IMR-90 (cell line): ENCODE results near the gene TXK. TPM values are rescaled to one million over a fixed set of nuclear protein-coding genes. Genes with fewer than 3 reads are reported as not detected.

Experiments
- ATAC-seq: fragments of 200-7000 bp; cut with Tn5 transposase; 2 replicates; pipeline ENCODE4 v1.9.1; 2020; ENCODE audit warnings: low read depth, mild to moderate bottlenecking, moderate library complexity
- BruUV-seq: library from RNA; stranded (reverse); fragments of 400-500 nt; replicated peaks from 2 replicates; lab custom pipeline; 2021; lab: Mats Ljungman, UMichigan
- CTCF ChIA-PET: fragments of 300-600 bp; formaldehyde crosslinking; extraction: SDS; loops from one replicate; lab custom pipeline; 2021; ENCODE audit warnings: antibody characterized with exemption; lab: Yijun Ruan, JAX
- POLR2A ChIA-PET: fragments of 300-600 bp; sonication (Branson Sonifier 250); formaldehyde crosslinking; loops from one replicate; lab custom pipeline; 2022; ENCODE audit warnings: antibody characterized with exemption; ENCODE audit not compliant: unreplicated experiment; lab: Charles Lee
- DNase-seq: peaks from one replicate; pipeline ENCODE4 v3.0.0; 2013
- H2AFZ ChIP-seq: replicated peaks from 2 replicates; pipeline ENCODE3; 2013; ENCODE audit warnings: low read length, mild to moderate bottlenecking; ENCODE audit not compliant: poor library complexity
- H2AK5ac ChIP-seq: 2 replicates; pipeline ENCODE4 v1.6.1; 2013; ENCODE audit warnings: low read depth, low read length, inconsistent platforms
- H2AK9ac ChIP-seq: replicated peaks from 2 replicates; pipeline ENCODE3; 2013; ENCODE audit warnings: mild to moderate bottlenecking, low read depth, low read length, moderate library complexity; ENCODE audit not compliant: poor library complexity
- H2BK120ac ChIP-seq: 2 replicates; pipeline ENCODE4 v1.6.1; 2013; ENCODE audit warnings: low read depth, low read length, inconsistent platforms
- H2BK15ac ChIP-seq: 3 replicates; pipeline ENCODE4 v1.6.1; 2013; ENCODE audit warnings: low read depth, low read length, inconsistent platforms
- H2BK20ac ChIP-seq: 2 replicates; pipeline ENCODE4 v1.6.1; 2013; ENCODE audit warnings: low read depth, mild to moderate bottlenecking, inconsistent platforms, low read length, moderate library complexity
- H2BK5ac ChIP-seq: 2 replicates; pipeline ENCODE4 v1.6.1; 2013; ENCODE audit warnings: mild to moderate bottlenecking, low read depth, low read length, inconsistent platforms; ENCODE audit not compliant: poor library complexity, severe bottlenecking
- H3K14ac ChIP-seq: replicated peaks from 2 replicates; pipeline ENCODE4 v1.6.1; 2013; ENCODE audit warnings: low read depth, low read length, inconsistent platforms
- H3K18ac ChIP-seq: 2 replicates; pipeline ENCODE4 v1.6.1; 2013; ENCODE audit warnings: low read depth, low read length, control low read depth
- H3K23ac ChIP-seq: 2 replicates; pipeline ENCODE4 v1.6.1; 2013; ENCODE audit warnings: low read depth, low read length, inconsistent platforms
- H3K27ac ChIP-seq: 2 replicates; pipeline ENCODE4 v1.5.1; 2013; ENCODE audit warnings: mild to moderate bottlenecking, control low read depth, low read length; ENCODE audit not compliant: insufficient read depth
- H3K27me3 ChIP-seq: 2 replicates; pipeline ENCODE4 v1.6.1; 2013; ENCODE audit warnings: low read length; ENCODE audit not compliant: control insufficient read depth, insufficient read depth
- H3K36me3 ChIP-seq: 2 replicates; pipeline ENCODE4 v1.6.1; 2013; ENCODE audit warnings: low read length, mixed read lengths; ENCODE audit not compliant: control insufficient read depth, insufficient read depth
- H3K4ac ChIP-seq: 2 replicates; pipeline ENCODE4 v1.6.1; 2013; ENCODE audit warnings: low read depth, low read length, inconsistent platforms
- H3K4me1 ChIP-seq: 2 replicates; pipeline ENCODE4 v1.6.1; 2013; ENCODE audit warnings: low read length, mixed read lengths; ENCODE audit not compliant: control insufficient read depth, insufficient read depth
- H3K4me2 ChIP-seq: 2 replicates; pipeline ENCODE4 v1.6.1; 2013; ENCODE audit warnings: low read depth, mild to moderate bottlenecking, control low read depth, low read length, moderate library complexity
- H3K4me3 ChIP-seq: 2 replicates; pipeline ENCODE4 v1.5.1; 2013; ENCODE audit warnings: low read depth, mild to moderate bottlenecking, control low read depth, low read length, moderate library complexity; ENCODE audit not compliant: insufficient read depth
- H3K56ac ChIP-seq: 2 replicates; pipeline ENCODE4 v1.6.1; 2013; ENCODE audit warnings: low read length, inconsistent platforms; ENCODE audit not compliant: insufficient read depth; ENCODE audit errors: extremely low read depth
- H3K79me1 ChIP-seq, 2 experiments: 2 replicates each; pipeline ENCODE4 v1.6.1; 2013; ENCODE audit warnings: low read length in 2 of 2, inconsistent platforms in 1 of 2, low read depth in 1 of 2
- H3K9ac ChIP-seq: 2 replicates; pipeline ENCODE4 v1.6.1; 2013; ENCODE audit warnings: low read depth, low read length, control low read depth
- H3K9me1 ChIP-seq: 2 replicates; pipeline ENCODE4 v1.6.1; 2013; ENCODE audit warnings: low read length, inconsistent platforms; ENCODE audit not compliant: insufficient read depth
- H3K9me3 ChIP-seq: 2 replicates; pipeline ENCODE4 v1.6.1; 2013; ENCODE audit warnings: low read length; ENCODE audit not compliant: control insufficient read depth, insufficient read depth
- H4K20me1 ChIP-seq: 2 replicates; pipeline ENCODE4 v1.6.1; 2013; ENCODE audit warnings: low read length, inconsistent platforms; ENCODE audit not compliant: insufficient read depth
- H4K5ac ChIP-seq: 2 replicates; pipeline ENCODE4 v1.6.1; 2013; ENCODE audit warnings: mild to moderate bottlenecking, low read depth, low read length, control low read depth
- H4K8ac ChIP-seq, 2 experiments: 2 replicates each; pipeline ENCODE4 v1.6.1; 2013; ENCODE audit warnings: low read depth in 2 of 2, low read length in 2 of 2, control low read depth in 1 of 2, inconsistent platforms in 1 of 2
- H4K91ac ChIP-seq: 2 replicates; pipeline ENCODE4 v1.6.1; 2013; ENCODE audit warnings: low read depth, low read length, inconsistent platforms; ENCODE audit not compliant: insufficient read depth
- BHLHE40 ChIP-seq: fragments of 150-350 bp; IDR thresholded peaks from 2 replicates; pipeline ENCODE4 v1.6.1; 2016; ENCODE audit warnings: mild to moderate bottlenecking, low read depth, low read length
- RAD21 ChIP-seq: IDR thresholded peaks from 2 replicates; pipeline ENCODE4 v1.6.1; 2012; ENCODE audit warnings: low read length, improper control_type of control experiment
- RFX5 ChIP-seq: IDR thresholded peaks from 2 replicates; pipeline ENCODE4 v1.8.0; 2012; ENCODE audit warnings: low read depth, mild to moderate bottlenecking, low read length, moderate library complexity
- WGBS, 2 experiments: methylation state at CpG; one replicate each; pipeline versions ENCODE4 v1.1.5 to v1.1.7; 2013; ENCODE audit warnings: missing lambda C conversion rate in 2 of 2; ENCODE audit not compliant: insufficient read length in 1 of 2; ENCODE audit errors: extremely low coverage in 2 of 2; 5-methylcytosine and 5-hydroxymethylcytosine counted together
- dilution Hi-C: fragments of 300-500 bp; cut with HindIII; formaldehyde crosslinking; loops from one replicate; pipeline ENCODE4 v1.14.3; 2018; ENCODE audit warnings: low sequenced_read_pairs; ENCODE audit not compliant: unreplicated experiment
- in situ Hi-C: fragments of 300-500 bp; cut with MboI; formaldehyde crosslinking; loops from 3 replicates; pipeline ENCODE4 v1.14.3; 2019; ENCODE audit warnings: low sequenced_read_pairs, inconsistent platforms, mixed read lengths
- intact Hi-C: fragments of 100-400 bp; cut with micrococcal nuclease; formaldehyde crosslinking; loops from 2 replicates; pipeline ENCODE4 v1.10.0; 2022
- polyA plus RNA-seq, 3 experiments: library from polyadenylated mRNA; depleted of rRNA; stranded (reverse); fragments of >200 nt; gene quantifications; 2 replicates each; pipeline ENCODE4 v1.2.3, GENCODE V29; 2012; ENCODE audit warnings: low replicate concordance in 1 of 3
- total RNA-seq: library from RNA; depleted of rRNA; stranded (reverse); fragments of >200 nt; gene quantifications from 2 replicates; pipeline ENCODE4 v1.2.3, GENCODE V29; 2012
- TF ChIP-seq, protein P1 (sequence below): fragments of 150-350 bp; IDR thresholded peaks from 2 replicates; pipeline ENCODE4 v1.6.1; 2017; ENCODE audit warnings: mild to moderate bottlenecking, antibody characterized with exemption, low read length, low read depth

The TXK gene
- total and polyA plus RNA-seq, 2 of the 4 experiments (the other 2 are of a cell fraction), result not detected

GRCh38 chr4:48078862-48079655 is 55.0 kb downstream of the TXK start:
- intact Hi-C loops, result no loop called here
- TF ChIP-seq BHLHE40 (no peak), RAD21 (no peak), RFX5 (no peak)
- TF ChIP-seq, protein P1, sequence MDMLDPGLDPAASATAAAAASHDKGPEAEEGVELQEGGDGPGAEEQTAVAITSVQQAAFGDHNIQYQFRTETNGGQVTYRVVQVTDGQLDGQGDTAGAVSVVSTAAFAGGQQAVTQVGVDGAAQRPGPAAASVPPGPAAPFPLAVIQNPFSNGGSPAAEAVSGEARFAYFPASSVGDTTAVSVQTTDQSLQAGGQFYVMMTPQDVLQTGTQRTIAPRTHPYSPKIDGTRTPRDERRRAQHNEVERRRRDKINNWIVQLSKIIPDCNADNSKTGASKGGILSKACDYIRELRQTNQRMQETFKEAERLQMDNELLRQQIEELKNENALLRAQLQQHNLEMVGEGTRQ, result no peak
- H3K18ac ChIP-seq, result no peak overlapping the region
- dilution Hi-C loops, result no loop called here
- H2BK5ac ChIP-seq, result no peak overlapping the region
- H3K36me3 ChIP-seq, result no peaks in the 10 kb centered on the region
- H3K27ac ChIP-seq, result no peak overlapping the region
- no peak overlapping the region for H3K4me2 ChIP-seq
- H2AK5ac ChIP-seq, result no peak overlapping the region
- no peaks in the 10 kb centered on the region for H3K9me3 ChIP-seq
- H4K91ac ChIP-seq, result no peak overlapping the region
- H3K27me3 ChIP-seq, result no peaks in the 10 kb centered on the region; the same call in none of the 2 replicates
- no peaks in the 10 kb centered on the region for H4K20me1 ChIP-seq
- H3K56ac ChIP-seq, result no peak overlapping the region
- H2BK20ac ChIP-seq, result no peak overlapping the region
- H3K4me1 ChIP-seq, result no peaks in the 10 kb centered on the region
- ChIA-PET POLR2A (no interaction called here), CTCF (no interaction called here)
- no peak overlapping the region for H2AFZ ChIP-seq
- ATAC-seq (no peak), DNase-seq (no peak)
- in situ Hi-C loops, result no loop called here
- H3K23ac ChIP-seq, result no peak overlapping the region
- H2AK9ac ChIP-seq, result no peak overlapping the region
- H3K79me1 ChIP-seq, result no peaks in the 10 kb centered on the region
- H3K14ac ChIP-seq, result no peak overlapping the region
- H3K9ac ChIP-seq, result no peak overlapping the region
- no peaks in the 10 kb centered on the region for H3K9me1 ChIP-seq
- H2BK120ac ChIP-seq, result no peak overlapping the region
- H4K5ac ChIP-seq, result no peak overlapping the region
- H2BK15ac ChIP-seq, result no peak overlapping the region
- H3K4me3 ChIP-seq, result no peak overlapping the region
- no TSS peak for BruUV-seq
- H3K4ac ChIP-seq, result no peak overlapping the region
- no peak overlapping the region for H4K8ac ChIP-seq
- no CpG with 5 or more reads among the region's 5 CpGs for WGBS, 2 experiments
